Activated CD8-positive, alpha-beta T cell treated with anti-CD3 and anti-CD28 coated beads for 36 hours (primary cell): ENCODE data around the gene FLT4. TPM values are rescaled to one million over a fixed set of nuclear protein-coding genes. Genes with fewer than 3 reads are reported as not detected.

Experiments used
- ATAC-seq: fragments of 200-7000 bp; cut with Tn5 transposase; one replicate; pipeline ENCODE4 v1.10.0; 2021; ENCODE audit warnings: mild to moderate bottlenecking, moderate library complexity
- CTCF ChIA-PET: fragments of 350-600 bp; sonication (Branson Sonifier 250); formaldehyde crosslinking; loops from one replicate; lab custom pipeline; 2021; ENCODE audit warnings: antibody characterized with exemption; lab: Charles Lee
- POLR2A ChIA-PET: fragments of 350-600 bp; sonication (Branson Sonifier 250); formaldehyde crosslinking; loops from one replicate; lab custom pipeline; 2021; ENCODE audit warnings: antibody characterized with exemption; lab: Charles Lee
- DNase-seq: peaks from one replicate; pipeline ENCODE4 v3.0.0-alpha.2; 2020
- H3K27ac Mint-ChIP-seq: one replicate; pipeline ENCODE4 v1.8.0; 2021; ENCODE audit warnings: mild to moderate bottlenecking, mixed read lengths
- H3K27me3 Mint-ChIP-seq: one replicate; pipeline ENCODE4 v1.8.0; 2021; ENCODE audit warnings: mixed read lengths
- H3K36me3 Mint-ChIP-seq: one replicate; pipeline ENCODE4 v1.8.0; 2021; ENCODE audit warnings: low read depth, mixed read lengths
- H3K4me1 Mint-ChIP-seq: one replicate; pipeline ENCODE4 v1.8.0; 2021; ENCODE audit warnings: low read depth, mixed read lengths
- H3K4me3 Mint-ChIP-seq: one replicate; pipeline ENCODE4 v1.8.0; 2021; ENCODE audit warnings: mild to moderate bottlenecking, moderate library complexity, mixed read lengths
- H3K9me3 Mint-ChIP-seq: one replicate; pipeline ENCODE4 v1.8.0; 2021; ENCODE audit warnings: mixed read lengths
- CTCF ChIP-seq: fragments of 200-600 bp; IDR thresholded peaks from one replicate; pipeline ENCODE4 v1.8.0; 2022; ENCODE audit warnings: antibody characterized with exemption, mild to moderate bottlenecking
- intact Hi-C: fragments of 100-400 bp; cut with micrococcal nuclease; formaldehyde crosslinking; loops from one replicate; pipeline ENCODE4 v1.10.0; 2022
- total RNA-seq, 2 experiments: library from RNA; stranded (reverse); gene quantifications; one replicate each; pipeline ENCODE4 v1.2.3, GENCODE V29; 2021

The FLT4 gene
- total RNA-seq, 2 experiments from 2014 or later: 3.3 to 4.4 TPM

- no peak overlapping the region for H3K27ac Mint-ChIP-seq
- CTCF ChIA-PET: interaction anchor here (1.2 kb wide), 1 partner anchor 262 kb away, joined by 3 read pairs; no protein-coding TSS in a partner anchor
- TF ChIP-seq CTCF: no peak
- H3K27me3 Mint-ChIP-seq: peaks cover 32% of the 10 kb centered on the region
- intact Hi-C loops: no loop called here
- POLR2A ChIA-PET: no interaction called here
- no peak for ATAC-seq
- peaks cover 8% of the 10 kb centered on the region for H3K4me1 Mint-ChIP-seq
- H3K9me3 Mint-ChIP-seq: no peaks in the 10 kb centered on the region
- H3K4me3 Mint-ChIP-seq: no peak overlapping the region
- H3K36me3 Mint-ChIP-seq: no peaks in the 10 kb centered on the region
- no peak for DNase-seq
Measured at GRCh38 chr5:180590543-180591310, 58.7 kb downstream of the FLT4 start.

DNA sequence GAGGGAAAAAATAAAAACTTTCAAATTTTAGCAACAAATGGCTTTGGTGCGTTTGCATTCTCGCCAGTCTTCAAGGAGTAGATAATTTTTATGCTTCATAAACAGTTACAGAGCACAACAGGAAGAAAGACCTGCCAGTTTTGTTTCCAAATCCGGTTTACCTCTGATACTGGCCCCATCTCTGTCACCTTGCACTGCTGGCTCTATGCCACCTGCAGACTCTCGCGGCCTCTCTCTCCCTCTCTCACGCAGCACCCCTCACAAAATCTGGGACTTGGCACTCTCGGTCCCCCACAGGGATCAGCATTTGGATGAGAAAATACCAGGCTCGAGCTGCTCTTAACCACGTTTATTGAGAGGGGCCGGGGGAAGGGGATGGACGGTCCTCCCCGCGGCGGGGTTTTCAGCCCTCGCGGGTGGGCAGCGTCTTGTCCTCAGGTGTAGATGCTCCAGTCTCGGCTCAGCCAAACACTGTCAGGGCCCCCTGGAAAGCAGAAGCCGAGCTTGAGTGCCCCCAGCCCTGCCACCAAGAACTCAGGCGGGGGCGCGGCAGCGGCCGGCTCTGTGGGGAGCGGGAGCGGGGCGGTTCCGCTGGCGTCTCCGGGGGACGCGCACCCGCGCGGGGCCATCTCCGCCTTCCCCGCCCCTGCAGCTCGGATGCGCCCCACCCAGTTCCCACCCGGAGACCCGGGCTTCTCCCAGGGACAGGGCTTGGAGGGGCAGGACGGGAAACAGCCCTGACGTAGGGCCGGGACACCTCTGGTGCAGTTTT lies 59.4 kb downstream of the FLT4 start:
- ChIA-PET CTCF (no interaction called here), POLR2A (no interaction called here)
- Mint-ChIP-seq H3K27ac (no peak overlapping the region), H3K4me3 (no peak overlapping the region), H3K4me1 (peaks cover 8% of the 10 kb centered on the region), H3K9me3 (no peaks in the 10 kb centered on the region), H3K27me3 (peaks cover 32% of the 10 kb centered on the region), H3K36me3 (no peaks in the 10 kb centered on the region)
- ATAC-seq (no peak), DNase-seq (no peak)
- intact Hi-C loops: no loop called here
- no peak for TF ChIP-seq CTCF

DNA sequence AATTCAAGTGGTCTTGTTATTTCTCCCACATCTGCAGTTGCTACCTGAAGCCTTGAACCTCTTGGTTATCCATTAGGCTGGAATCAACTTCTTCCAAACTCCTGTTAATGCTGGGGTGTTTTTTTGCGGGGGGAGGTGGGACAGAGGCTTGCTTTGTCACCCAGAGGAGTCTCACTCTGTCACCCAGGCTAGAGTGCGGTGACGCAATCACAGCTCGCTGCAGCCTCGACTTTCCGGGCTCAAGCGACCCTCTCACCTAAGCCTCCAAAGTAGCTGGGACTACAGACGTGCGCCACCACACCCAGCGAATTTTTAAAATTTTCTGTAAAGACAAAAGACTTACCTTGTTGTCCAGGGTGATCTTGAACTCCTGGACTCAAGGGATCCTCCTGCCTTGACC lies 62.5 kb downstream of the FLT4 start:
- H3K4me3 Mint-ChIP-seq: no peak overlapping the region
- DNase-seq (no peak), ATAC-seq (no peak)
- H3K27ac Mint-ChIP-seq: no peak overlapping the region
- no peak for TF ChIP-seq CTCF
- CTCF ChIA-PET: interaction anchor here (1.3 kb wide), 1 partner anchor 19 kb away, joined by 4 read pairs; no protein-coding TSS in a partner anchor
- no peaks in the 10 kb centered on the region for H3K9me3 Mint-ChIP-seq
- POLR2A ChIA-PET: no interaction called here
- peaks cover 18% of the 10 kb centered on the region for H3K27me3 Mint-ChIP-seq
- peaks cover 6% of the 10 kb centered on the region for H3K4me1 Mint-ChIP-seq
- intact Hi-C loops: no loop called here
- H3K36me3 Mint-ChIP-seq: no peaks in the 10 kb centered on the region

DNA sequence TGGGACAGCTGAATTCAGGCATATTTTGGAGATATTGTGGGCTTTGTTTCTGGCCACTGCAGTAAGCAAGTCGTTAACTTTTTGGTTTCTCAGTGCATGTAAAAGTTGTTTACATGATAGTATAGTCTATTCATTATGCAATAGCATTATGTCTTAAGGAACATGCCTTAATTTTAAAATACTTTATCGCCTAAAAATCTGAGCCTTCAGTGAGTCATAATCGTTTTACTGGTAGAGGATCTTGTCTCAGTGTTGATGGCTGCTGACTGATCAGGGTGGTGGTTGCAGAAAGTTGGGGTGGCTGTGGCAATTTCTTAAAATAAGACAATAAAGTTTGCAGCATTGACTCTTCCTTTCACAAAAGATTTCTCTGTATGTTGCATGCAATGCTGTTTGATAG lies 63.2 kb downstream of the FLT4 start:
- Mint-ChIP-seq H3K4me3 (no peak overlapping the region), H3K27me3 (peaks cover 18% of the 10 kb centered on the region), H3K9me3 (no peaks in the 10 kb centered on the region), H3K36me3 (no peaks in the 10 kb centered on the region), H3K4me1 (peaks cover 6% of the 10 kb centered on the region), H3K27ac (no peak overlapping the region)
- ATAC-seq (no peak), DNase-seq (no peak)
- TF ChIP-seq CTCF: no peak
- intact Hi-C loops: no loop called here
- ChIA-PET CTCF (interaction anchor here (0.9 kb wide), 1 partner anchor 20 kb away, joined by 3 read pairs; no protein-coding TSS in a partner anchor), POLR2A (no interaction called here)

- no peaks in the 10 kb centered on the region for H3K9me3 Mint-ChIP-seq
- H3K36me3 Mint-ChIP-seq: no peaks in the 10 kb centered on the region
- ChIA-PET CTCF (no interaction called here), POLR2A (interaction anchor here (1.1 kb wide), 1 partner anchor 16 kb away, joined by 3 read pairs; no protein-coding TSS in a partner anchor)
- no peak overlapping the region for H3K4me3 Mint-ChIP-seq
- H3K27me3 Mint-ChIP-seq: peaks cover 5% of the 10 kb centered on the region
- H3K27ac Mint-ChIP-seq: no peak overlapping the region
- intact Hi-C loops: no loop called here
- ATAC-seq: no peak
- H3K4me1 Mint-ChIP-seq: no peaks in the 10 kb centered on the region
- no peak for TF ChIP-seq CTCF
- DNase-seq: no peak
Measured at GRCh38 chr5:180583738-180584137, 65.7 kb downstream of the FLT4 start.
